GM23338 (cell line): ENCODE measurements around the gene MYO18B. TPM values are rescaled to one million over a fixed set of nuclear protein-coding genes. Genes with fewer than 3 reads are reported as not detected.

ENCODE experiments used
- ATAC-seq: fragments of 200-7000 bp; cut with Tn5 transposase; 3 replicates; pipeline ENCODE4 v1.9.1; 2020
- DNase-seq: peaks from one replicate; pipeline ENCODE4 v3.0.0-alpha.2; 2015; ENCODE audit warnings: low spot score
- H2AFZ ChIP-seq: fragments of 200-600 bp; sonication (generic); 2 replicates; pipeline ENCODE4 v1.8.0; 2016; ENCODE audit warnings: antibody characterized with exemption, mild to moderate bottlenecking, moderate library complexity
- H3F3A ChIP-seq: fragments of 200-600 bp; sonication (generic); replicated peaks from 2 replicates; pipeline ENCODE4 v1.8.0; 2017; ENCODE audit warnings: antibody characterized with exemption, mixed run types, low read depth
- H3K27ac ChIP-seq: fragments of 200-600 bp; sonication (generic); 2 replicates; pipeline ENCODE4 v1.6.1; 2016; ENCODE audit warnings: low read depth
- H3K27me3 ChIP-seq: fragments of 200-600 bp; sonication (generic); 2 replicates; pipeline ENCODE4 v1.8.0; 2016; ENCODE audit warnings: mild to moderate bottlenecking, mixed run types, moderate library complexity; ENCODE audit not compliant: insufficient read depth
- H3K36me3 ChIP-seq: fragments of 200-600 bp; sonication (generic); 2 replicates; pipeline ENCODE4 v1.8.0; 2016; ENCODE audit warnings: mild to moderate bottlenecking; ENCODE audit not compliant: insufficient read depth
- H3K4me1 ChIP-seq: fragments of 200-600 bp; sonication (generic); 2 replicates; pipeline ENCODE4 v1.8.0; 2016; ENCODE audit warnings: mild to moderate bottlenecking, moderate library complexity; ENCODE audit not compliant: insufficient read depth
- H3K4me2 ChIP-seq: fragments of 200-600 bp; sonication (generic); 2 replicates; pipeline ENCODE4 v1.7.1; 2017; ENCODE audit warnings: mixed run types
- H3K4me3 ChIP-seq: fragments of 200-600 bp; sonication (generic); 2 replicates; pipeline ENCODE4 v1.6.1; 2016; ENCODE audit warnings: mixed run types
- H3K79me2 ChIP-seq: fragments of 200-600 bp; sonication (generic); replicated peaks from 2 replicates; pipeline ENCODE4 v1.8.0; 2017; ENCODE audit warnings: mild to moderate bottlenecking; ENCODE audit not compliant: insufficient read depth
- H3K9me2 ChIP-seq: fragments of 200-600 bp; sonication (generic); 2 replicates; pipeline ENCODE4 v1.8.0; 2017; ENCODE audit not compliant: insufficient read depth
- H4K20me1 ChIP-seq: fragments of 200-600 bp; sonication (generic); replicated peaks from 2 replicates; pipeline ENCODE4 v1.8.0; 2017; ENCODE audit warnings: mild to moderate bottlenecking; ENCODE audit not compliant: insufficient read depth
- H3K27ac Mint-ChIP-seq: 2 replicates; pipeline ENCODE4 v1.8.0; 2020; ENCODE audit warnings: inconsistent platforms, mild to moderate bottlenecking, moderate library complexity, mixed read lengths
- H3K27me3 Mint-ChIP-seq: 3 replicates; pipeline ENCODE4 v1.8.0; 2022; ENCODE audit warnings: low read depth, mild to moderate bottlenecking, moderate library complexity, mixed read lengths, inconsistent platforms; ENCODE audit not compliant: insufficient read depth, poor library complexity
- H3K36me3 Mint-ChIP-seq: 3 replicates; pipeline ENCODE4 v1.8.0; 2021; ENCODE audit warnings: low read depth, mild to moderate bottlenecking, inconsistent platforms, moderate library complexity, mixed read lengths
- H3K4me1 Mint-ChIP-seq: 3 replicates; pipeline ENCODE4 v1.8.0; 2020; ENCODE audit warnings: mild to moderate bottlenecking, inconsistent platforms, mixed read lengths
- H3K4me3 Mint-ChIP-seq: 3 replicates; pipeline ENCODE4 v1.8.0; 2021; ENCODE audit warnings: moderate library complexity, mild to moderate bottlenecking, inconsistent platforms, mixed read lengths
- H3K9me3 Mint-ChIP-seq: 3 replicates; pipeline ENCODE4 v1.8.0; 2020; ENCODE audit warnings: moderate library complexity, mild to moderate bottlenecking, inconsistent platforms, mixed read lengths
- CREB1 ChIP-seq: fragments of 250-450 bp; sonication (Bioruptor Pico); IDR thresholded peaks from 2 replicates; pipeline ENCODE4 v1.5.0; 2020; ENCODE audit warnings: low read depth, mild to moderate bottlenecking, moderate library complexity
- CTCF ChIP-seq, 2 experiments: fragments of 200-600 bp in 1 of 2; sonication (generic) in 1 of 2; conservative IDR thresholded peaks; 2 replicates each; pipeline versions ENCODE4 v1.5.1 to v1.6.1; 2016 to 2017; ENCODE audit warnings: antibody characterized with exemption in 2 of 2, low read depth in 2 of 2, mild to moderate bottlenecking in 2 of 2, moderate library complexity in 1 of 2
- ETS1 ChIP-seq: IDR thresholded peaks from 2 replicates; pipeline ENCODE4 v1.6.1; 2016; ENCODE audit warnings: antibody characterized with exemption
- EZH2 ChIP-seq: fragments of 200-600 bp; sonication (generic); IDR thresholded peaks from one replicate; pipeline ENCODE4 v1.8.0; 2017; ENCODE audit warnings: antibody characterized with exemption, mild to moderate bottlenecking, low read depth; ENCODE audit not compliant: unreplicated experiment
- EZH2phosphoT487 ChIP-seq: fragments of 200-600 bp; sonication (generic); IDR thresholded peaks from one replicate; pipeline ENCODE4 v1.8.1; 2018; ENCODE audit warnings: antibody characterized with exemption; ENCODE audit not compliant: unreplicated experiment
- JUNB ChIP-seq: IDR thresholded peaks from one replicate; pipeline ENCODE4 v1.6.1; 2016; ENCODE audit warnings: antibody characterized with exemption; ENCODE audit not compliant: unreplicated experiment
- NANOG ChIP-seq: IDR thresholded peaks from 2 replicates; pipeline ENCODE4 v1.6.1; 2016; ENCODE audit warnings: antibody characterized with exemption, borderline replicate concordance
- POLR2AphosphoS5 ChIP-seq: IDR thresholded peaks from 2 replicates; pipeline ENCODE4 v1.6.1; 2016; ENCODE audit warnings: antibody characterized with exemption, low read depth
- REST ChIP-seq: IDR thresholded peaks from one replicate; pipeline ENCODE4 v1.6.1; 2018; ENCODE audit warnings: antibody characterized with exemption; ENCODE audit not compliant: unreplicated experiment
- STAT1 ChIP-seq: IDR thresholded peaks from one replicate; pipeline ENCODE4 v1.6.1; 2016; ENCODE audit warnings: antibody characterized with exemption; ENCODE audit not compliant: unreplicated experiment
- ZNF114 ChIP-seq: fragments of 250-450 bp; sonication (Bioruptor Pico); IDR thresholded peaks from 2 replicates; pipeline ENCODE4 v1.5.0; 2020; ENCODE audit warnings: mild to moderate bottlenecking, moderate library complexity
- ZNF331 ChIP-seq: fragments of 250-450 bp; sonication (Bioruptor Pico); IDR thresholded peaks from 2 replicates; pipeline ENCODE4 v1.5.0; 2020; ENCODE audit warnings: low read depth, mild to moderate bottlenecking, moderate library complexity
- ZNF462 ChIP-seq: fragments of 250-450 bp; sonication (Bioruptor Pico); IDR thresholded peaks from 2 replicates; pipeline ENCODE4 v1.5.0; 2020; ENCODE audit warnings: mild to moderate bottlenecking, moderate library complexity
- polyA plus RNA-seq: library from polyadenylated mRNA; unstranded; fragments of >200 nt; fragmentation: Nextera tagmentation; extraction: Ambion mirVana; gene quantifications from 2 replicates; pipeline ENCODE4 v1.2.1, GENCODE V29; 2016
- total RNA-seq: library from RNA; depleted of rRNA; stranded (reverse); fragments of >200 nt; shearing (Covaris generic); gene quantifications from 2 replicates; pipeline ENCODE4 v1.2.3, GENCODE V29; 2014

MYO18B gene
- total and polyA plus RNA-seq, 2 experiments from 2014 or later: 0.36 to 0.45 TPM

GRCh38 chr22:26065847-26066246 is 323.9 kb downstream of the MYO18B start:
- no peaks in the 10 kb centered on the region for H3K27me3 ChIP-seq
- no peak overlapping the region for H3K27ac ChIP-seq
- Mint-ChIP-seq H3K27me3 (peaks cover 21% of the 10 kb centered on the region), H3K4me3 (no peak overlapping the region), H3K9me3 (no peaks in the 10 kb centered on the region; the same call in 2 of the 3 replicates), H3K4me1 (peaks cover 40% of the 10 kb centered on the region), H3K27ac (no peak overlapping the region), H3K36me3 (no peaks in the 10 kb centered on the region)
- no peaks in the 10 kb centered on the region; the same call in 1 of the 2 replicates for H4K20me1 ChIP-seq
- H3F3A ChIP-seq: no peaks in the 10 kb centered on the region
- H3K4me1 ChIP-seq: peaks cover 43% of the 10 kb centered on the region
- no peak for ATAC-seq
- H3K4me3 ChIP-seq: no peak overlapping the region
- no peaks in the 10 kb centered on the region for H3K79me2 ChIP-seq
- peak overlapping the region; percentile 44; the same call in 1 of the 2 replicates for H3K4me2 ChIP-seq
- TF ChIP-seq CTCF (conservative IDR thresholded peaks at IDR 0.05; ENCODE audit: low read depth in 2 of 2) (no peak), EZH2 (no peak), ZNF114 (CRISPR knock-in tag) (no peak), REST (no peak), CREB1 (CRISPR knock-in tag) (no peak), ZNF331 (no peak), NANOG (no peak), POLR2AphosphoS5 (no peak), JUNB (no peak), ETS1 (no peak), STAT1 (no peak), ZNF462 (CRISPR knock-in tag) (no peak), EZH2phosphoT487 (no peak)
- peaks cover 11% of the 10 kb centered on the region; the same call in 1 of the 2 replicates for H3K9me2 ChIP-seq
- no peak for DNase-seq
- no peaks in the 10 kb centered on the region for H3K36me3 ChIP-seq
- H2AFZ ChIP-seq: peak overlapping the region; percentile 48; the same call in 1 of the 2 replicates
